Activated naive CD4-positive, alpha-beta T cell (primary cell): ENCODE results near the gene ABCA4.
"Not testable (repeated sequence)": the region's sequence is repeated elsewhere in the genome, so short reads cannot be mapped to it uniquely, and the experiment has no call there.

Source experiments
- DNase-seq, 4 experiments: peaks; one replicate each; lab custom pipeline; 2025; lab: John Stamatoyannopoulos, UW

ABCA4 gene

GRCh38 chr1:94120991-94121390, at the start of gene ABCA4:
ABCA4 (minus strand) TSS chr1:94121148; CDS start chr1:94121045, 103 bp downstream.
- no peak for DNase-seq

- DNase-seq = no peak
Measured at GRCh38 chr1:94169126-94169525, 48.2 kb upstream of the ABCA4 start.

- no peak for DNase-seq
Measured at GRCh38 chr1:94165843-94166242, 44.9 kb upstream of the ABCA4 start.

- not testable (repeated sequence) for DNase-seq
Measured at GRCh38 chr1:94164885-94165284, 43.9 kb upstream of the ABCA4 start.

GRCh38 chr1:94164121-94164520, 43.2 kb upstream of the ABCA4 start:
- DNase-seq = not testable (repeated sequence)

- not testable (repeated sequence) for DNase-seq
Measured at GRCh38 chr1:94163249-94163648, 42.3 kb upstream of the ABCA4 start.

- DNase-seq = no peak
Measured at GRCh38 chr1:94160811-94161210, 39.9 kb upstream of the ABCA4 start.

- no peak for DNase-seq
Measured at GRCh38 chr1:94156096-94156625, 35.2 kb upstream of the ABCA4 start.

GRCh38 chr1:94154989-94155388, 34.0 kb upstream of the ABCA4 start:
- DNase-seq = no peak

GRCh38 chr1:94153133-94153532, 32.2 kb upstream of the ABCA4 start:
- DNase-seq = no peak

GRCh38 chr1:94149166-94149565, 28.2 kb upstream of the ABCA4 start:
- DNase-seq = not testable (repeated sequence)

GRCh38 chr1:94146273-94146672, 25.3 kb upstream of the ABCA4 start:
- no peak for DNase-seq

- no peak for DNase-seq
Measured at GRCh38 chr1:94144836-94145235, 23.9 kb upstream of the ABCA4 start.

- no peak for DNase-seq
Measured at GRCh38 chr1:94143809-94144176, 22.8 kb upstream of the ABCA4 start.

GRCh38 chr1:94143173-94143808, 22.3 kb upstream of the ABCA4 start:
- no peak for DNase-seq

GRCh38 chr1:94142583-94142982, 21.6 kb upstream of the ABCA4 start:
- no peak for DNase-seq

- no peak for DNase-seq
Measured at GRCh38 chr1:94142022-94142421, 21.1 kb upstream of the ABCA4 start.

GRCh38 chr1:94132111-94132510, 11.2 kb upstream of the ABCA4 start:
- no peak for DNase-seq

- no peak for DNase-seq
Measured at GRCh38 chr1:94130851-94131595, 10.1 kb upstream of the ABCA4 start.

GRCh38 chr1:94126651-94127050, 5.7 kb upstream of the ABCA4 start:
- no peak for DNase-seq

- DNase-seq = no peak
Measured at GRCh38 chr1:94125551-94126514, 4.9 kb upstream of the ABCA4 start.

- no peak for DNase-seq
Measured at GRCh38 chr1:94124538-94124937, 3.6 kb upstream of the ABCA4 start.
